ENCODE data around the gene RUNX1.

Gene RUNX1

GRCh38 chr21:34946385-34946840 lies 102.7 kb downstream of the RUNX1 start:
- no peak for DNase-seq (ENCODE audit: insufficient read length)
- no peak for FAIRE-seq
- no peak for TF ChIP-seq POLR2A (IDR thresholded peaks at IDR 0.05; ENCODE audit: low read depth, low read length)
- TF ChIP-seq TAF1 (IDR thresholded peaks at IDR 0.05; ENCODE audit: borderline replicate concordance, low read depth, low read length) = no peak
- no peak for TF ChIP-seq POLR2AphosphoS5 (IDR thresholded peaks at IDR 0.05; ENCODE audit: low read depth, low read length)

GRCh38 chr21:34945288-34945687 lies 103.8 kb downstream of the RUNX1 start:
- FAIRE-seq = no peak
- DNase-seq (ENCODE audit: insufficient read length) = no peak
- no peak for TF ChIP-seq TAF1 (IDR thresholded peaks at IDR 0.05; ENCODE audit: borderline replicate concordance, low read depth, low read length)
- no peak for TF ChIP-seq POLR2AphosphoS5 (IDR thresholded peaks at IDR 0.05; ENCODE audit: low read depth, low read length)
- no peak for TF ChIP-seq POLR2A (IDR thresholded peaks at IDR 0.05; ENCODE audit: low read depth, low read length)

GRCh38 chr21:34944015-34944755 lies 104.9 kb downstream of the RUNX1 start:
- TF ChIP-seq TAF1 (IDR thresholded peaks at IDR 0.05; ENCODE audit: borderline replicate concordance, low read depth, low read length) = no peak
- no peak for TF ChIP-seq POLR2A (IDR thresholded peaks at IDR 0.05; ENCODE audit: low read depth, low read length)
- TF ChIP-seq POLR2AphosphoS5 (IDR thresholded peaks at IDR 0.05; ENCODE audit: low read depth, low read length) = no peak
- DNase-seq (ENCODE audit: insufficient read length) (no peak), FAIRE-seq (no peak)

GRCh38 chr21:34942911-34943310 lies 106.2 kb downstream of the RUNX1 start:
- FAIRE-seq = peak; percentile 91
- no peak for DNase-seq (ENCODE audit: insufficient read length)
- TF ChIP-seq TAF1 (IDR thresholded peaks at IDR 0.05; ENCODE audit: borderline replicate concordance, low read depth, low read length) (no peak), POLR2A (IDR thresholded peaks at IDR 0.05; ENCODE audit: low read depth, low read length) (no peak), POLR2AphosphoS5 (IDR thresholded peaks at IDR 0.05; ENCODE audit: low read depth, low read length) (no peak)

- TF ChIP-seq TAF1 (IDR thresholded peaks at IDR 0.05; ENCODE audit: borderline replicate concordance, low read depth, low read length) = no peak
- TF ChIP-seq POLR2AphosphoS5 (IDR thresholded peaks at IDR 0.05; ENCODE audit: low read depth, low read length) = no peak
- no peak for TF ChIP-seq POLR2A (IDR thresholded peaks at IDR 0.05; ENCODE audit: low read depth, low read length)
- peak; percentile 38 for FAIRE-seq
Observed at GRCh38 chr21:34941162-34941561, 107.9 kb downstream of the RUNX1 start.

GRCh38 chr21:34939673-34940331 lies 109.3 kb downstream of the RUNX1 start:
- TF ChIP-seq TAF1 (IDR thresholded peaks at IDR 0.05; ENCODE audit: borderline replicate concordance, low read depth, low read length) (no peak), POLR2AphosphoS5 (IDR thresholded peaks at IDR 0.05; ENCODE audit: low read depth, low read length) (no peak), POLR2A (IDR thresholded peaks at IDR 0.05; ENCODE audit: low read depth, low read length) (no peak)
- no peak for FAIRE-seq
- no peak for DNase-seq (ENCODE audit: insufficient read length)

More at GRCh38 chr21:34941162-34941561, 107.9 kb downstream of the RUNX1 start:
- no peak for DNase-seq (ENCODE audit: insufficient read length)

GRCh38 chr21:34938089-34938764 lies 110.9 kb downstream of the RUNX1 start:
- FAIRE-seq (no peak), DNase-seq (ENCODE audit: insufficient read length) (no peak)
- no peak for TF ChIP-seq TAF1 (IDR thresholded peaks at IDR 0.05; ENCODE audit: borderline replicate concordance, low read depth, low read length)

- TF ChIP-seq POLR2AphosphoS5 (IDR thresholded peaks at IDR 0.05; ENCODE audit: low read depth, low read length) (no peak), POLR2A (IDR thresholded peaks at IDR 0.05; ENCODE audit: low read depth, low read length) (no peak), TAF1 (IDR thresholded peaks at IDR 0.05; ENCODE audit: borderline replicate concordance, low read depth, low read length) (no peak)
- DNase-seq (ENCODE audit: insufficient read length) (no peak), FAIRE-seq (no peak)
Observed at GRCh38 chr21:34936883-34937563, 112.1 kb downstream of the RUNX1 start.

- FAIRE-seq = no peak
- DNase-seq (ENCODE audit: insufficient read length) = no peak
Observed at GRCh38 chr21:34936371-34936789, 112.7 kb downstream of the RUNX1 start.

GRCh38 chr21:34935898-34936297 lies 113.2 kb downstream of the RUNX1 start:
- DNase-seq (ENCODE audit: insufficient read length) (no peak), FAIRE-seq (no peak)
- no peak for TF ChIP-seq POLR2AphosphoS5 (IDR thresholded peaks at IDR 0.05; ENCODE audit: low read depth, low read length)
- no peak for TF ChIP-seq TAF1 (IDR thresholded peaks at IDR 0.05; ENCODE audit: borderline replicate concordance, low read depth, low read length)
- TF ChIP-seq POLR2A (IDR thresholded peaks at IDR 0.05; ENCODE audit: low read depth, low read length) = no peak

More at GRCh38 chr21:34936371-34936789, 112.7 kb downstream of the RUNX1 start:
- TF ChIP-seq POLR2A (IDR thresholded peaks at IDR 0.05; ENCODE audit: low read depth, low read length) = no peak
- TF ChIP-seq TAF1 (IDR thresholded peaks at IDR 0.05; ENCODE audit: borderline replicate concordance, low read depth, low read length) = no peak
- TF ChIP-seq POLR2AphosphoS5 (IDR thresholded peaks at IDR 0.05; ENCODE audit: low read depth, low read length) = no peak

- DNase-seq (ENCODE audit: insufficient read length) (no peak), FAIRE-seq (peak; percentile 9)
- TF ChIP-seq POLR2A (IDR thresholded peaks at IDR 0.05; ENCODE audit: low read depth, low read length) = no peak
- no peak for TF ChIP-seq TAF1 (IDR thresholded peaks at IDR 0.05; ENCODE audit: borderline replicate concordance, low read depth, low read length)
- no peak for TF ChIP-seq POLR2AphosphoS5 (IDR thresholded peaks at IDR 0.05; ENCODE audit: low read depth, low read length)
Observed at GRCh38 chr21:34935452-34935851, 113.7 kb downstream of the RUNX1 start.
